GM21825 (cell line): ENCODE data around the gene BCAR3.

Experiments
- ATAC-seq: cut with Tn5 transposase; IDR thresholded peaks from one replicate; pipeline ENCODE4 v1.9.1; 2021; ENCODE audit warnings: mild to moderate bottlenecking, moderate library complexity; ENCODE audit not compliant: unreplicated experiment

Gene BCAR3

GRCh38 chr1:93640656-93641440, 40.8 kb downstream of the BCAR3 start:
- no peak for ATAC-seq

GRCh38 chr1:93638981-93639380, 42.7 kb downstream of the BCAR3 start:
- no peak for ATAC-seq

DNA sequence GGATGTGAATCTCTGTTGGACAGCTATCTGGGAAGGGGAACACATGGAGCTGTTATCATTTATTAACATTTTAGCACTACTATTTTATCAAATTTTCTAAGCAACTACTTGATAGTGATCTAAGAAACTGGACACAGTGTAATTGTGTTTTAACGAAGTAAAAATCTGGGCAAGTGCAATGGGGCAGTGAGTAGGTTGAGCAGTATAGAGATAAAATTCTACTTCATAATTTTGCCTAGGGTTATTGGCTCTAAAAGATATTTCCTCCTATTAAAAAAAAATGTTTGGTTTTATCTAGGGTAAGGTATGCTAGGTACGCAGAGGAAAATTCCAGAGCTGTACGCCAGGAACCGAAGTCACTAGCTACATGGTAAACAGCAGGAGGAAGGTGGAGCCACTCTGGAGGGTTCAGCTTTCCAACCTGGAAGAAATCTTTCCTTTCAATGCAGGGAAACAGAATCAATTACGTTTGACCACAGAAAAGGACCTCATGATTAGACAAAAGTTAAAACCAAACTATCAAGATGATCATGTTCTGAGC, 43.3 kb downstream of the BCAR3 start:
- ATAC-seq, result no peak

DNA sequence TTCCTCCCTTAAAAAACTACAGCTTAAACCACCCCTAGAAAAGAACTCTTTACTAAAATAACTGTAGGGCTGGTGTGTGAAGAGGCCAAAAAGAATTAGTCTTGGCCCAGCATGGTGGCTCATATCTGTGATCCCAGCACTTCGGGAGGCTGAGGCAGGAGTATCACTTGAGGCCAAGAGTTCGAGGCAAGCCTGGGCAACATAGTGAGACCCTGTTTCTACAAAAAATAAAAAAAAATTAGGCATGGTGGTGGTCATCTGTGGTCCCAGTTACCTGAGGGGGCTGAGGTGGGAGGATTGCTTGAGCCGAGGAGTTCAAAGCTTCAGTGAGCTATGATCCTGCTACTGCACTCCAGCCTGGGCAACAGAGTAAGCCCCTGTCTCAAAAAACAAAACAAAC, 44.9 kb downstream of the BCAR3 start:
- ATAC-seq, result no peak

DNA sequence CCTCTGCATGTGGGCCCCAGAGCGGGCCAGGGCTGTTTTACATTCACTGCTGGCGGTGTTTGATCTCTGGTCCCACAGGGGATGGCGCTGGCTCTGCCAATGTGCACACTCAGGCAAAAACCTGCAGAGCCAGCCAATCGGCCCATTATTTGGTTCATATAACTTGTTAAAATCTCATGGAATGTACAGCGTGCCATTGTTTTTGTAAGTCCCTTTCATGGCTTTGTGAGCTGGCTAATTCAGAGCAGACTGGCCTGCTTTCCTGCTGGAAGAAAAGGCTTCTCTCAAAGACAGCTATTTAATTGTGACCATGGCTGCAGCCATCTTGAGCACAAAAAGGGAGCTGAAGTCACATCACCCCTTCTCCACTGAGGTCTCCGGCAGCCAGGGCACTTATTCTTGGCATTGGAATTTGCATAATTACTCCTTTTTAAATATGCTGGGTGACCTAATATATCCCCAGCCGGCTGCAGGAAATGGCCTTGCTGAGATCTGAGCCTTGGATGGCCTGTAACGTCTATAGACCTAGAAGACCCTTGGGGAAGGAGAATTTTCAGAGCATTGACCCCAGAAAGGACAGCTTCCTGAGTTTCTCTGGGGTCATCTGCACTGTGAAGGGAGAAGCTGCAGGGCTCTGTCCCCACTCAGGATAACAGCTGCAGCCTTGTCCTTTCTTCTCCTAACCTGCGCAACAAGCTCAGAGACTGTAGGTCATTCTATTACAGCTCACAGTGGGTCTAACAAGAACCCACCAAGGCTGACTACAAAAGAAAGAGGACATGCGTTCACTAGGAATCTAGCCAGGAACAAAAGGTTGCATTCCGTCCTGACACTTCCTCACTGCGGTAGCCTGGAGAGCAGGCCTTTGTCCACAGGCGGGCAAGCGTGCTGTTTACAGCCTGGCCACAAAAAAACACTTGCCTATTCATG, 45.8 kb downstream of the BCAR3 start:
- ATAC-seq, result no peak

DNA sequence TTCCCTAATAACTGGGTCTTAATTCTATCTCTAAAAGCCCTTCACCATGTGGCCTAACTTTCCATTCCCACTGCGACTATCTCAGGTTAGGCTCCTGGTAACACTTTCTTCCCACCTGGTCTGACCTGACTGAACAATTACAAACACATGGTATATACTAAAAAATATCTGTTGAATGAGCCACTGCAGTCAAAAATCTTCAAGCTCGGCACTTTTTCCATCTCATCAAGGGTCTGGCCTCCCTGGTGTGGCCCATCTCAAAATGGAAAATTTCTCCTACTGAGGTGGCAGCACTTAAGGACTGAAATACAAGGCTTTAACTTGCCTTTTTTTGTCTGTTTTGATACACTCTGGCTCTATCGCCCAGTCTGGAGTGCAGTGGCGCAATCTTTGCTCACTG, 48.3 kb downstream of the BCAR3 start:
- ATAC-seq, result no peak

GRCh38 chr1:93631626-93632365, 49.8 kb downstream of the BCAR3 start:
- no peak for ATAC-seq

DNA sequence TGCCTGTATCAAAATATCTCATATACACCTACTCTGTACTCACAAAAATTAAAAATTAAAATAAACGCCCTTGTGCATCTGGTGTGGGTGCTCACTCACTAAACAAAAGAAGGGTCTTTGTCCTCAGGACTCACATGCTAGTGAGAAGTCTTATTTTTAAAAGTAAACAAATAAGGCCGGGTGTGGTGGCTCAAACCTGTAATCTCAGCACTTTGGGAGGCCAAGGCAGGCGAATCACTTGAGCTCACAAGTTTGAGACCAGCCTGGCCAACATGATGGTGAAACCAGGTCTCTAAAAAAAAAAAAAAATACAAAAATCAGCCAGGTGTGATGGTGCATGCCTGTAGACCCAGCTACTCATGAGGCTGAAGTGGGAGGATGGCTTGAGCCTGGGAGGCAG, 51.5 kb downstream of the BCAR3 start:
- no peak for ATAC-seq

GRCh38 chr1:93629101-93630059, 52.3 kb downstream of the BCAR3 start:
- ATAC-seq, result no peak

DNA sequence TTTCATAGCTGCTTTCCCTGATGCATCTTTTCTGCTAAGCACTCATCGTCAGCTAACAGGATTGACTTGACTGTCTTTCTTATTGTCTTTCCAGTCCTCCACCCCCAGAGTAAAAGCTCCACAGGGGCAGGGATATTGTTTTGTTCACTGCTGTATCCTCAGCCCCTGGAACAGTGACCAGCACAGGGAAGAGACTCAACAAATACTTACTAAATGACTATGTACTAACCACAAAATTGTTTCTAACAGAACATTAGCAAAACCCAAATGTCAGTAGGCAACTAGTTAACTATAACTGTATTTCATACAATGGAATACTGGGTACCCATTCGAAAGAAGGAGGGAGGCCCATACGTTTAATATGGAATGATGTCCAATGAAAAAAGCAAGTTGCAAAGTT, 53.0 kb downstream of the BCAR3 start:
- no peak for ATAC-seq

DNA sequence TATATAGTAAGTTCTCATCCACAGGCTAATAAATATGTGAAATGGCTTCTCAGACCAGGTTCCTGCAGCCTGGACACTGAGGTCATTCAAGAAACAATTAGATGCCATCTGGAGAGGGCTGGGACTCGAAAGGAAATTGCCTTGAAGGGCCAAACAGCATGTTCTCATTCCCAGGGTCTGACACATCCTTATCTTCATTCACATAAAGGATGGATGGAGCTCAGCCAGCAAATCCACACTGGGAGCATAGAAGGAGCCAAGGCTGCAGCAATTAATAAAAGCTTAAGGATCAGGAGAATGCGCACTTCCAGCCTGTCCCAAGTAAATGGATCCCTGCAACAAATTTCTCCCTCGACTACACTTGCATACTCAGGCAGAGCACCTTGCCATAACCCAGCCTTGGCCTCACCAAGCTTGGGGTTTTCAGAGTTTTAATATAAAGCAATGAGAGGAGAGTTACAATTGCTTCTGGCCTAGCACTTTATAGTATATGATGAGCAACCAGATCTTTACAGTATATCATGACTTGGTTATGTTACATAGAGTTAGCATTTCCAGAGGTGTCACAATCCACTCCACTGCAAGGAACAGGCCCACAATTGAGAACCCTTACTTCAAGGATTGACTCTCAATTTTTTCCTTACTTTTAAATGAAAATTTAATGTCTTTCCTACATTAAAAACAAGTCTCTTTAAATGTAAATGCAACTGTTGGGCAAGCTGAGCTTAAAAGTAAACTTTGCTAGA, 55.9 kb downstream of the BCAR3 start:
- ATAC-seq, result no peak

DNA sequence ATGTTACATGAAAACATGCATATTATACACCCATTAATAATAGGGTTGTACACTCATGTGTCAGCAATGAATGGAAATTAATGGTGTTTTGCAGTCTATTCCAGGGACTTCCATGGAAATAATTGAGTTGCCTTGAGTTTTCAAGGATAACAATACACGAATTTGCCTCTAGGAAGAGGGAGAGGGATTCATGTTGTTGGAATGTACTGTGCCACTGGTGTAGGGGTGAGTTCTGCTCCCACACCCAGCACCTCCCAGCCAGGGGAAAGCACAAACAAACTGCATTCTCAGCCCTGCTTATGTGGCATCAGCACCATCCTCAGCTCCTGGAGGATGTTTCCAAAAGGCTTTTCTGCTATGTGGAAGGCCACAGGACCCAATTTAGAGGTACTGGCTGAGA, 57.8 kb downstream of the BCAR3 start:
- no peak for ATAC-seq

- no peak for ATAC-seq
Observed at GRCh38 chr1:93623436-93623835, 58.2 kb downstream of the BCAR3 start.

GRCh38 chr1:93621246-93621645, 60.4 kb downstream of the BCAR3 start:
- ATAC-seq, result no peak

- no peak for ATAC-seq
Observed at GRCh38 chr1:93620841-93621210, 60.8 kb downstream of the BCAR3 start.

DNA sequence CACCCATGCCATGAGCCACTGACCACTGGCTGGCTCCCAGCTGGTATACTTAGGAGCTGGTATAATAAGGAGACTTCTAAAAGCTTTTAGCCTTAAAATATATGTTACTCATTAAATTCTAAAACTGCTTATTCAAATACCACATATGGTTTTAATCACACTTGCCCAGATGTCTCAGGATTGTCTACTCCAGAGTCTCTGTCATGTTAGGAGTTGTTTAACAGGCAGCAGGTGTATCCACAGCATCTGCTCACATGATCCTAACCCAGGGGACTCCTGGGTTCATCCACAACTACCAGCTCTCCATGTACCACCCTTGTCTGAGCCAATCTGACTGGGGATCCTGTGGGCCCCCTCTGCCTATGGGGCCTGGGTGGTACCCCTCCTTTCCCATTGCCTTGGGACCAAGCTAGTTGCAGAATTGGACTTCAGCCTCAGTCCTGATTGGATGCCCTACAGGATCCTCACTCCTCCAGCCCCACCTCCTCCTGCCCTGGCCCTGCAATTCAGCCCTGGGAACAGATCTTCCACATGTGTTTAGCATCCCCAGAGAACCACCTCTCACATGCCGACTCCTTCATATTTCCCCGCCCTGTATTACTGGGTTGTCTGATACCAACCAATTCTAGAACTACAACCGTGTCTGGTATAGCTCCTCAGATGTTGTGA, 61.3 kb downstream of the BCAR3 start:
- no peak for ATAC-seq

DNA sequence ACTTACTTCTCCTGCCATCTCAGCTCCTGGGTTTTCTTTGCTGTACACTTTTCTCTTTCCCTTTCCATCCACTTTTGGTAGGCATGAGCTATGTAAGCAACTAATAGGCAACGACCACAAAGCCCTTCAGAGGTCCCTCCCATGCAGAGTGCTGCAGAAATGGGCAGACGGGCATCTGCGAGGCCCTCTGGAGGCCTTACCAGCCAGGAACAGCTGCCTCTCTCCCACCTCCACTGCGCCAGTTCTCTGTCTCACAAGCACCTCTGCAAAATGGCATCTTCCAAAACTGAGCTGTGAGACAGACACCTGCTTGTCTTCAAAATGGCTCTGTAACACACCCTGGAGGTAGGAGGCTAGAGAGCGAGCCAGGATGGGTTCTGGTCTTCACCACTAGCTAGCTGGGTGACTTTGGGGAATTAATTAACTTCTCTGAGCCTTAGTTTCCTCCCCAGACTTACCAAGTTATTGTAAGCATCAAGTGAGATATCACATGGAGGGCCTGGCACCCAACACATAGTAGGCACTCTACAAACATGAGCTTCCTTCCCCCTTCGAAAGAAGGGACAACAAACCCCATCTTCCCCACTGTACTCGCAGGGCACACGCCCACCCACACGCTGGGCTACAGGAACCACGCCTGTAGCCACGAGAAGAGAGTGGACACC, 62.0 kb downstream of the BCAR3 start:
- ATAC-seq, result no peak
